HUES6 (cell line): ENCODE results near the gene MAPK12.

Source experiments
- H3K27ac ChIP-seq: 2 replicates; pipeline ENCODE4 v1.7.0; 2013; ENCODE audit warnings: low read depth, mild to moderate bottlenecking, low read length, inconsistent platforms
- H3K27me3 ChIP-seq: 2 replicates; pipeline ENCODE4 v1.6.1; 2013; ENCODE audit warnings: low read length; ENCODE audit not compliant: control insufficient read depth, insufficient read depth
- H3K36me3 ChIP-seq: 2 replicates; pipeline ENCODE4 v1.6.1; 2013; ENCODE audit warnings: low read length; ENCODE audit not compliant: control insufficient read depth, insufficient read depth
- H3K4me1 ChIP-seq: 2 replicates; pipeline ENCODE4 v1.6.1; 2013; ENCODE audit warnings: low read length; ENCODE audit not compliant: control insufficient read depth, insufficient read depth
- H3K4me3 ChIP-seq: 2 replicates; pipeline ENCODE4 v1.5.1; 2013; ENCODE audit warnings: low read depth, low read length
- H3K9ac ChIP-seq: one replicate; pipeline ENCODE4 v1.6.1; 2013; ENCODE audit warnings: mild to moderate bottlenecking, low read length
- H3K9me3 ChIP-seq: 2 replicates; pipeline ENCODE4 v1.6.1; 2013; ENCODE audit warnings: low read depth, low read length; ENCODE audit not compliant: control insufficient read depth, insufficient read depth

MAPK12 gene

GRCh38 chr22:50305393-50305922 is 44.0 kb upstream of the MAPK12 start:
- H3K9ac ChIP-seq = no peak overlapping the region

GRCh38 chr22:50304528-50305392 is 43.3 kb upstream of the MAPK12 start:
- no peaks in the 10 kb centered on the region for H3K9me3 ChIP-seq
- peaks cover 49% of the 10 kb centered on the region for H3K4me1 ChIP-seq
- H3K9ac ChIP-seq = peak overlapping the region; percentile 8
- no peaks in the 10 kb centered on the region for H3K27me3 ChIP-seq
- no peaks in the 10 kb centered on the region for H3K36me3 ChIP-seq
- no peak overlapping the region for H3K27ac ChIP-seq
- H3K4me3 ChIP-seq = no peak overlapping the region

More at GRCh38 chr22:50305393-50305922, 44.0 kb upstream of the MAPK12 start:
- H3K27me3 ChIP-seq = no peaks in the 10 kb centered on the region
- no peak overlapping the region for H3K4me3 ChIP-seq
- no peaks in the 10 kb centered on the region for H3K36me3 ChIP-seq
- H3K27ac ChIP-seq = no peak overlapping the region
- peaks cover 49% of the 10 kb centered on the region for H3K4me1 ChIP-seq
- H3K9me3 ChIP-seq = no peaks in the 10 kb centered on the region

GRCh38 chr22:50303848-50304527 is 42.5 kb upstream of the MAPK12 start:
- Histone ChIP-seq H3K9ac (no peak overlapping the region), H3K27ac (no peak overlapping the region), H3K4me3 (no peak overlapping the region)

GRCh38 chr22:50303515-50303847 is 42.0 kb upstream of the MAPK12 start:
- no peaks in the 10 kb centered on the region for H3K27me3 ChIP-seq
- H3K36me3 ChIP-seq = no peaks in the 10 kb centered on the region
- no peaks in the 10 kb centered on the region for H3K9me3 ChIP-seq
- H3K4me3 ChIP-seq = no peak overlapping the region
- no peak overlapping the region for H3K9ac ChIP-seq
- H3K27ac ChIP-seq = no peak overlapping the region
- H3K4me1 ChIP-seq = peaks cover 49% of the 10 kb centered on the region

More at GRCh38 chr22:50303848-50304527, 42.5 kb upstream of the MAPK12 start:
- Histone ChIP-seq H3K36me3 (no peaks in the 10 kb centered on the region), H3K9me3 (no peaks in the 10 kb centered on the region), H3K27me3 (no peaks in the 10 kb centered on the region), H3K4me1 (peaks cover 48% of the 10 kb centered on the region)

- Histone ChIP-seq H3K27me3 (no peaks in the 10 kb centered on the region), H3K9ac (no peak overlapping the region), H3K27ac (no peak overlapping the region), H3K36me3 (no peaks in the 10 kb centered on the region), H3K4me1 (peaks cover 43% of the 10 kb centered on the region), H3K9me3 (no peaks in the 10 kb centered on the region), H3K4me3 (no peak overlapping the region)
Observed at GRCh38 chr22:50302564-50302963, 41.1 kb upstream of the MAPK12 start.

GRCh38 chr22:50302041-50302541 is 40.6 kb upstream of the MAPK12 start:
- no peak overlapping the region for H3K9ac ChIP-seq
- H3K4me1 ChIP-seq = peaks cover 44% of the 10 kb centered on the region
- H3K27me3 ChIP-seq = no peaks in the 10 kb centered on the region
- no peak overlapping the region for H3K27ac ChIP-seq
- no peaks in the 10 kb centered on the region for H3K9me3 ChIP-seq
- no peak overlapping the region for H3K4me3 ChIP-seq
- H3K36me3 ChIP-seq = no peaks in the 10 kb centered on the region

GRCh38 chr22:50301581-50301991 is 40.1 kb upstream of the MAPK12 start:
- Histone ChIP-seq H3K27me3 (no peaks in the 10 kb centered on the region), H3K4me1 (peaks cover 49% of the 10 kb centered on the region), H3K9me3 (no peaks in the 10 kb centered on the region), H3K9ac (no peak overlapping the region), H3K4me3 (no peak overlapping the region), H3K27ac (no peak overlapping the region), H3K36me3 (no peaks in the 10 kb centered on the region)

GRCh38 chr22:50300620-50301257 is 39.3 kb upstream of the MAPK12 start:
- H3K9ac ChIP-seq = no peak overlapping the region

GRCh38 chr22:50299785-50300619 is 38.5 kb upstream of the MAPK12 start:
- H3K9ac ChIP-seq = peak overlapping the region; percentile 18
- H3K4me3 ChIP-seq = peak overlapping the region; percentile 54
- no peaks in the 10 kb centered on the region for H3K9me3 ChIP-seq
- peaks cover 39% of the 10 kb centered on the region for H3K4me1 ChIP-seq
- H3K36me3 ChIP-seq = no peaks in the 10 kb centered on the region
- H3K27me3 ChIP-seq = no peaks in the 10 kb centered on the region
- H3K27ac ChIP-seq = no peak overlapping the region

More at GRCh38 chr22:50300620-50301257, 39.3 kb upstream of the MAPK12 start:
- no peaks in the 10 kb centered on the region for H3K9me3 ChIP-seq
- peaks cover 44% of the 10 kb centered on the region for H3K4me1 ChIP-seq
- H3K36me3 ChIP-seq = no peaks in the 10 kb centered on the region
- H3K27ac ChIP-seq = no peak overlapping the region
- H3K27me3 ChIP-seq = no peaks in the 10 kb centered on the region
- H3K4me3 ChIP-seq = peak overlapping the region; percentile 54; the same call in 1 of the 2 replicates
